GM06990 (cell line): Measurements from ENCODE around the gene SIGLEC1.

ENCODE experiments used
- DNase-seq: peaks from one replicate; pipeline ENCODE4 v3.0.0-alpha.2; 2011; ENCODE audit not compliant: insufficient read length; ENCODE audit errors: extremely low read depth
- H3K27me3 ChIP-seq: replicated peaks from 2 replicates; pipeline ENCODE4 v1.6.0; 2011; ENCODE audit warnings: low read length; ENCODE audit not compliant: control insufficient read depth, insufficient read depth
- H3K36me3 ChIP-seq: 2 replicates; pipeline ENCODE4 v1.5.1; 2011; ENCODE audit warnings: low read length; ENCODE audit not compliant: control insufficient read depth, insufficient read depth
- H3K4me3 ChIP-seq: replicated peaks from 2 replicates; pipeline ENCODE4 v1.5.1; 2011; ENCODE audit warnings: low read depth, mild to moderate bottlenecking, control low read depth, low read length
- TF ChIP-seq, protein P1 (sequence below): IDR thresholded peaks from 2 replicates; pipeline ENCODE4 v1.5.1; 2011; ENCODE audit warnings: low read length, control low read depth, mild to moderate bottlenecking, inconsistent platforms; ENCODE audit not compliant: insufficient read depth, poor library complexity, severe bottlenecking

SIGLEC1 gene

DNA sequence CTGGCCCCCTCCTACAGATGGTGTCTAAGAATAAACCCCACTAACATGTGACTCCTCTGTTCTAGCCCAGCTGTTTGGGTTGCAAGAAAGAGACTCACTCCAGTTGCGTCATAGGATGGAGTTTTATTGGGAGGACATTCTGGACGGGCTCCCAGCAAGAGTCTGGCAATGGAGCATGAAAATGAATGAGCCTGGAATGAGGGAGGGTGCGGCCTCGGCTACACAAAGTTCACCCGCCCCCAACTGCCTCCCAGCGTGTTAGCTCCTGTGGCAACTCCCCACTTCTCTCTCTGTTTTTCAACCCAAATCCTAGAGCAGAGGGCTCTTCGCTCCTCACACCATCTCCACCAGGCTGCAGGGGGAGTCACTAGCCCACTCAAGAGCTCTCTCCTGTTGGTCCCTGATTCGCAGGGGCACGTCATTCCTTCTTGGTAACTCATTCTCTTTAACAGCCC is 25.5 kb downstream of the SIGLEC1 start:
- H3K4me3 ChIP-seq = no peak overlapping the region
- no peaks in the 10 kb centered on the region for H3K27me3 ChIP-seq
- H3K36me3 ChIP-seq = no peaks in the 10 kb centered on the region
- TF ChIP-seq, protein P1, sequence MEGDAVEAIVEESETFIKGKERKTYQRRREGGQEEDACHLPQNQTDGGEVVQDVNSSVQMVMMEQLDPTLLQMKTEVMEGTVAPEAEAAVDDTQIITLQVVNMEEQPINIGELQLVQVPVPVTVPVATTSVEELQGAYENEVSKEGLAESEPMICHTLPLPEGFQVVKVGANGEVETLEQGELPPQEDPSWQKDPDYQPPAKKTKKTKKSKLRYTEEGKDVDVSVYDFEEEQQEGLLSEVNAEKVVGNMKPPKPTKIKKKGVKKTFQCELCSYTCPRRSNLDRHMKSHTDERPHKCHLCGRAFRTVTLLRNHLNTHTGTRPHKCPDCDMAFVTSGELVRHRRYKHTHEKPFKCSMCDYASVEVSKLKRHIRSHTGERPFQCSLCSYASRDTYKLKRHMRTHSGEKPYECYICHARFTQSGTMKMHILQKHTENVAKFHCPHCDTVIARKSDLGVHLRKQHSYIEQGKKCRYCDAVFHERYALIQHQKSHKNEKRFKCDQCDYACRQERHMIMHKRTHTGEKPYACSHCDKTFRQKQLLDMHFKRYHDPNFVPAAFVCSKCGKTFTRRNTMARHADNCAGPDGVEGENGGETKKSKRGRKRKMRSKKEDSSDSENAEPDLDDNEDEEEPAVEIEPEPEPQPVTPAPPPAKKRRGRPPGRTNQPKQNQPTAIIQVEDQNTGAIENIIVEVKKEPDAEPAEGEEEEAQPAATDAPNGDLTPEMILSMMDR = no peak
- DNase-seq = no peak

DNA sequence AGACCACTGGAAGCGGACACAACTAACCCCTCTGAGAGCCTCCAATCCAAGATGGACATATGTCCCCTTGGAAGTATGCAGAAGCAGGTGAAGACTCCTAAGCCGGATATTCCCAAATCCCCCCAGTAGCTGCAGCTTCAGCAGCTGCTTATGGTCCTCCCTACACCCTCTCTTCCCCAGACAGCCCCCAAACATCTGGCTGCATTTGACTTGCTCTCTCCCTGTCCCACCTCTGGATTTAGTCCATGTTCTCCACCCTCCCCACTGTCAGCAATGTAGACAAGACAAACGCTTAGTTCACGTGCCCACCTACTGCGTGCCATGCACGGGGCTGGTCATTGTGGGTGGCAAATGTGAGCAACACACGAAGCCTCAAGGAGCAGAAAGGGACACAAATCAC is 26.0 kb downstream of the SIGLEC1 start:
- Histone ChIP-seq H3K4me3 (no peak overlapping the region), H3K36me3 (no peaks in the 10 kb centered on the region), H3K27me3 (no peaks in the 10 kb centered on the region)
- DNase-seq = no peak
- TF ChIP-seq, protein P1 = no peak

DNA sequence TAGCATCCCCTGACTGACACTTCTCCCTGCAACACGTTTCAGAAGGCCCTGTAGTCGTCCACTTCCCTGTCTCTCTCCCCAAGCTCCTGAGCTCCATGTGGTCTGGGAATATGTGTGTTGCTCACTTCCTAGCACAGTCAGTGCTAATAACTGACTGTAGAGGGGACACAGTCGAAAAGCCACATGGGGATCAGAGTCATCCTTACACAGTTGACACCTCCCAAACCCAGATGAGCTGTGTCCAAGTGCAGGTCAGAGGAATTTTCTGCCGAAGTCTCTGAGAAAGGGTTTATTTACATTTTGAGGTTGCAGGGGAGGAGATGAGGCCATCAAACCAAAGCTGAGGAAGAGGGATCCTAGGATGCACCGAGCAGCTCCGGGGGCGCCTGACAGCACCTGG is 27.1 kb downstream of the SIGLEC1 start:
- no peaks in the 10 kb centered on the region; the same call in 1 of the 2 replicates for H3K27me3 ChIP-seq
- no peak overlapping the region for H3K4me3 ChIP-seq
- H3K36me3 ChIP-seq = no peaks in the 10 kb centered on the region
- DNase-seq = no peak
- TF ChIP-seq, protein P1 = no peak

DNA sequence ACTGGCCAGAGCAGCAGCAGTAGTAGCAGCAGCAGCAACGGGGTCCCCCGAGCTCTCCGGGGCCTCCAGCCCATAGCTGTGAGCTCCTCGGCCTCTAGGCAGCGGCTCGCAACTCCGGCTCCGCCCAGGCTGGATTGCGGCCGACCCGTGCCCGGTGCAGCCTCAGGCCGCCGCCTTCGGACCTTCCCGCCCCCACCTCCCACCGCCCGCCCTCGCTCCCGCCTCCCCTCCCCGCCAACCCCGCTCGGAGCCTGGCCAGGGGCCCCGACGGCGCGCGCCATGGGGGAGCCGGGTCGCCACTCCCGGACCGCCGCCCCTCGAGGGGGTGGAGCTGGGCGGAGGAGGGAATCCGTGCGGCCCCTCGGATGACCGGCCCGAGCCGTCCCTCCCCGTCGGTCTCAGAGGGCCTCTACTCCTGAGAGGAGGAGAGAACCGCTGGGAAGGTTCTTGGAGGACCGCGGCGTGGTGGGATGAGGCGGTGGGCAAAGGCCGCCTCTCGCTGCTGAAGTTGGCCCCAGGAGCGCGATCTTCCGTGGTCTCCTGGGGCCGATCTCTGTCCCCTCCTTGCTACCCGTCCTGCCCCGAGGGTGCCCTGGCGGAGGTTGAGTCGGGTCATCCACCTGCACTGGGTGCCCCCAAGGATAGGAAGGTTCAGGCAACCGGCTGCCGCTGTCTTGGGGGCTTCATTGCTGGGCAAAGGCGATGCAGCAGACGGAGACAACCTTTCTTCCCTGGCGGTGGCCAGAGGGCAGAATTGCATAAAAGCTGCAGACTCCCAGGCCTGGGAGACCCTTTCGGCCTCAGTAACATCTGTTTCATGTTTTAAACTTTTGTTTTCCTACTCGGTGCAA is 30.2 kb downstream of the SIGLEC1 start, which contains the start of gene ADAM33:
ADAM33 (minus strand) TSS at position 80 of the 851 bp plus-strand sequence; CDS start at position 74, 6 bp downstream.
- no peak for DNase-seq
- H3K36me3 ChIP-seq = no peaks in the 10 kb centered on the region
- H3K4me3 ChIP-seq = no peak within 1 kb of the TSS
- TF ChIP-seq, protein P1 = no peak
- no peaks in the 10 kb centered on the region; the same call in 1 of the 2 replicates for H3K27me3 ChIP-seq

DNA sequence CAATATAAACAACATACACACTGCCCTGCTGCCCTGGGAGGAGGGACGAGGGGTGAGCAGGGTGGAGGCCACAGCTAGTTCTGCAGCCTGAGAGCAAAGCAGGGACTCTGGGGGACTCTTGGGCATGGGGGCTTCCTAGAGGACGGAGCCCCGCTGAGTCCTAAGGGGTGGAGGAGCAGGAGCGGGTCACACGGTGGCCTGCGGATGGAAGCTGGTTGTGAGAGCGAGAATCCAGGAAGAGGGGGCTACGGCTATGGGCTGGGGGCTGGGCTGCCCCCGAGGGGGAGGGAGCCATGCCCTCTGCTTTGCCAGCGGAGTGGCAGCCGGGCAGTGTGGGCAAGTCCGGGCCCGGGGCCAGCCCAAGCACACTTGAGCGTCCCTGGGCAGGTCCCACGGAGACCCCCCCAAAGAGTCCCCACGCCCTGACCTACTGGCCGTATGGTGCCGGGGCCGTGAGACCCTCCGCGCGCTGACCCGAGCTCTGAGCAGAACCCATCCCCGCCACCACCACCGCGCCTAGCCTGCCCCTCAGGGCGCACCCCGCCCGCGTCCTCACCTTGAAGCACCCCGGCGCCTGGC is 31.0 kb downstream of the SIGLEC1 start:
- DNase-seq = no peak
- no peak overlapping the region for H3K4me3 ChIP-seq
- TF ChIP-seq, protein P1 = no peak
- no peaks in the 10 kb centered on the region; the same call in 1 of the 2 replicates for H3K27me3 ChIP-seq
- no peaks in the 10 kb centered on the region for H3K36me3 ChIP-seq
